Adrenal gland (tissue), 5 donors: ENCODE data around the gene ZCCHC7.

Experiments
- CTCF ChIP-seq, 6 experiments: fragments of 450-650 bp in 4 of 6; fragments of 200-600 bp in 2 of 6; sonication (generic) in 1 of 6; IDR thresholded peaks; 1 replicate in 5 of 6; 2 replicates in 1 of 6; pipeline versions ENCODE4 v1.5.1 to v1.8.0; 2016 to 2021; ENCODE audit warnings: antibody characterized with exemption in 6 of 6, mild to moderate bottlenecking in 2 of 6, moderate library complexity in 1 of 6
- POLR2A ChIP-seq, 2 donors: fragments of 450-650 bp; IDR thresholded peaks; one replicate each; pipeline ENCODE4 v1.6.1; 2017; ENCODE audit warnings: antibody characterized with exemption in 2 of 2, mild to moderate bottlenecking in 2 of 2, moderate library complexity in 1 of 2
- donor health status: DM: no; HTN: no; CAD: no.

- no peak for TF ChIP-seq CTCF (IDR thresholded peaks at IDR 0.05)
- TF ChIP-seq POLR2A (IDR thresholded peaks at IDR 0.05), result peak; percentile 78 to 95
These were observed 40.8 kb upstream of the ZCCHC7 start for GRCh38 chr9:37079370-37080164.
